HG02798 (cell line): ENCODE data around the gene S1PR5.

Experiments
- ATAC-seq: cut with Tn5 transposase; IDR thresholded peaks from one replicate; pipeline ENCODE4 v1.9.1; 2021; ENCODE audit warnings: mild to moderate bottlenecking; ENCODE audit not compliant: unreplicated experiment, poor library complexity

S1PR5 gene

DNA sequence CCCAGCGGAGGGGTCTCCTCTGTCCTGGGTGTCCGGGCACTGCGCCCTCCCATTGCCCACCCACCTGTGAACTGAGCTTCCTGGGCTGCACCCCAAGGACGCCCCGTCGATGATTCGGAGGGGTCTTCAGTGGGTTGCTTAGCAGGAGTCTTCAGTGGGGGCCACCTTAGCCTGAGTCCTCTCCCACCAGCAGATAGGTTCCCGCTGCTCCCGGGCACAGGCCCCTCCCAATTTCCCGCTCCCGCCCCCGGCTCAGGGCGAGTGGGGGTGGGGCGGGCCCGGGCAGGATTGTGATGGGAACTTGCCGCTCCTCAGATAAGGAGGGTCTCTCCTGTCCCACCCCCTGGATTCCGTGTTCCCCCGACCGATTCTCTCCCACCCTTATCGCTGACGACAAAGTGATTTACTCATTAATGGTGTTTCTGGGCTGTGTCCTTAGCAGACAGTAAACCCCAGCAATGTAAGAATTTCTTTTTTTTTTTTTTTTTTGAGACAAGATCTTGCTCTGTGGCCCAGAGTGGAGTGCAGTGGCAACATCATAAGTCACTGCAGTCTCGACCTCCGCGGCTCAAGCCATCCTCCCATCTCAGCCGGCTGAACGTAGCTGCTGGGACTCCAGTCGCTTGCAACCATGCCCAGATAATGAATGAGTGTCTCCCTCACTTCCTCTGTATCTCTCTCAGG, 655 bp upstream of the S1PR5 start:
- ATAC-seq = no peak

DNA sequence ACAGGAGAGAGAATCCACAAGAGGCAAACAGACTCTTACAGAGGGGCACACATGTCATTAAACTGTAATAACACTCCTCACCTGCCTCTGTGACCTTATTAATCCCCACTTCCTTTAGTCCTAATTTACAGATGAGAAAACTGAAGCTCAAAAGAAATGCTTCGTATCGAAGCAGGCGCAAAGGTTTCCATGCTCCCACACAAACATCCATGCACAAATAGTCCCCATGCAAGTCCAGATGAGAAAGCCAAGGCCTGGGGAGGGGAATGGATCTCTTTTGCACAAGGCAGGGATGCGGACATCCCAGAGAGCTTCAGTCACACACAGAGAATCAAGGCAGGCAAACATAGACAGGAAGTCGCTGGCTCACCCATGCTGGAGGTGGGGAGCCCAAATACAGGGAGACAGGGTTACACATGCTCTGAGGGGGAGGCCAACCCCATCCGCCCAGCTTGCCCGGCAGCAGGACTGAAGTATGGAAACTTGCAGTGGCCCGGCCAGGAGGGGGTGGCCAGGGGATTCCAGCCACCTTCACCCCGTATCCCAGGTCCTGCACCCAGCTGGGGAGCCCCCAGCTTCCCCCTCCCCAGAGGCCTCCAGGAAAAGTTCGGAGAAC, 468 bp downstream of the S1PR5 start:
- ATAC-seq = no peak

GRCh38 chr19:10516064-10516385, 1.2 kb downstream of the S1PR5 start:
- no peak for ATAC-seq

GRCh38 chr19:10514211-10515145, 2.8 kb downstream of the S1PR5 start:
- ATAC-seq = no peak

DNA sequence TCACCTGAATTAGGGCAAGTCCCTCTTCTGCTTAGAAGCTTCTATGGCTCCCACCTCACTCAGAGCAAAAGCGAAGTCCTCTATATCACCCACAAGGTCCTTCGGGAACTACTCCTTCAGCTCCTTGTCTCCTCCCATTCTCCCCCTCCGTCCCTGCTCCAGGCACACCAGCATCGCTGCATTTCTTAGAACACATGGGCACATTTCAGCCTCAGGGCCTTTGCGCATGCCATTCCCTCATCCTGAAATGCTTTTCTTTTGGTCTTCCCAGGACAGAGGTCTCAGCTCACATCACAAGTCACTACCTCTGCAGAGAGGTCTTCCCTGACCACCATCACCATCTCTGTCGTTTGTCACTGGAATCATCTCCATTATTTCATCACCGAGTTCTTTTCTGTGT, 4.0 kb downstream of the S1PR5 start:
- ATAC-seq = no peak

GRCh38 chr19:10510301-10510802, 6.9 kb downstream of the S1PR5 start:
- no peak for ATAC-seq

- ATAC-seq = no peak
Measured at GRCh38 chr19:10508707-10509106, 8.5 kb downstream of the S1PR5 start.

DNA sequence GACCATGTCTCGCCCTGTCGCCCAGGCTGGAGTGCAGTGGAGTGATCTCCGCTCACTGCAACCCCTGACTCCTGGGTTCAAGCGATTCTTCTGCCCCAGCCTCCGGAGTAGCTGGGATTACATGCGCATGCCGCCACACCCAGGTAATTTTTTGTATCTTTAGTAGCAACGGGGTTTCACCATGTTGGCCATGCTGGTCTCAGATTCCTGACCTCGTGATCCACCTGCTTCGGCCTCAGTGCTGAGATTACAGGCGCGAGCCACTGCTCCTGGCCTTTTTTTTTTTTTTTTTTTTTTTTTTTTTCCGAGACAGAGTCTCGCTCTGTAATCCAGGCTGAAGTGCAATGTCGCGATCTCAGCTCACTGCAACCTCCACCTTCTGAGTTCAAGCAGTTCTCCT, 9.2 kb downstream of the S1PR5 start:
- ATAC-seq = no peak

- no peak for ATAC-seq
Measured at GRCh38 chr19:10505583-10506229, 11.5 kb downstream of the S1PR5 start.

DNA sequence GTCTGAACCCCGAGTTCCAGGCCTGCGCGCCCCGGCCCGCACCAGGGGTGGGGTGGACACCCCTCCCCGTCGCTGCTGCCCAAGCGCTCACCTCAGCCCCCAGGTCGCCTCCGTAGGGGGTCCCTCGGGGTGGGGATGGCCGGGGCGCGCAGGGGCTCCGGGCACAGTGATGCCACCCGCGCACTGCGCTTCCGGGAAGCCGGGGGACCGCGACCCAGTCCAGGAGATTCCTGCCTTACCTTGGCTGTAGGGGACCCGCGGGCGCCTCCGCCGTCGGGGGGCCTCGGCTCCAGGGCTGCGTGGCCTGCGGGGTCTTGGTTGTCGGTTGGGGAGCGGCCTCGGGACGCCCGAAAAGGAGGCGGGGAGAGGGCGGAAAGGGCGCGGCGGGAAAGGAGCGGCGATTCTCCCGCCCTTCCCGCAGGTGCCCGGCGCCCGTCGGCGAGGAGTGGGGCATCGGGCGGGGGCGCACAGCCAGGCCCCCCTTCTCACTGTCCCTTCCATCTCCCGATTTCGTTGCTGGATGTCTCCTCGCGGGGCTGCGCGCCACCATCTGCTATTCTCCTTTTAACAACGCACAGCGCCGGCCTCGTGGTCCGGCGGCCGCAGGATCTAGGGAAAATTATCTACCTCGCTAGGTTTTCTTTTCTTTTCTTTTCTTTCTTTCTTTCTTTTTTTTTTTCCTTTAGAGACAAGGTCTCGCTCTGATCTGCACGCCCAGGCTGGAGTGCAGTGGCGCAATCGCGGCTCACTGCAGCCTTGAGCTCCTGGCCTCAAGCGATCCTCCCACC, 14.1 kb downstream of the S1PR5 start, which contains the start of gene KEAP1:
KEAP1 (minus strand) TSS at position 355 of the 788 bp plus-strand sequence. CDS start 3,323 bp downstream, outside the sequence.
- peak; percentile 36 for ATAC-seq

DNA sequence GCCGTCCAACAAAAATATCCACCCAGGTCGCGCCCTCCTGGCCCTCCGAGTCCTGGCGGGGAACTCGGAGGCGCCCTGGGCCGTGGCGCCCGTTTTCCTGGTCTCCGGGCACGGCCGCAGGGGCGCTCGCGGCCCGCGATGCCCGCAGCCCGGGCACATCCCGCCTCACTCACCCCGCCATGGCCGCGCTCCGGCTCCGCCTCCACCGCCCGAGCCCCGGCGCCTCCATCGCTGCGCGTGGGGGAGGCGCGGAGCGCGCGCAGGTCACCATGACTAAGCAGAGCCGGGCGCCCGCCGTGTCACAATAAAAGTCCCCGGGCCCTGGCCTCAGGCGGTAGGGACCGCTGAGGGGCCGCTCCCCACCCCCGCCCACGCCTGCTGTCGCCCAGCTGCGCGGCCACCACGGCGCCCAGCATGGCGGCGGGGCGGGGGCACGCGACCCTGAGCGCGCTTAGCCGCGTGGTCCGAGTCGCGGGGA, 14.7 kb downstream of the S1PR5 start:
- ATAC-seq = peak; percentile 90

- ATAC-seq = peak; percentile 44
Measured at GRCh38 chr19:10501971-10502523, 15.2 kb downstream of the S1PR5 start.

- ATAC-seq = no peak
Measured at GRCh38 chr19:10500247-10500592, 17.0 kb downstream of the S1PR5 start.

DNA sequence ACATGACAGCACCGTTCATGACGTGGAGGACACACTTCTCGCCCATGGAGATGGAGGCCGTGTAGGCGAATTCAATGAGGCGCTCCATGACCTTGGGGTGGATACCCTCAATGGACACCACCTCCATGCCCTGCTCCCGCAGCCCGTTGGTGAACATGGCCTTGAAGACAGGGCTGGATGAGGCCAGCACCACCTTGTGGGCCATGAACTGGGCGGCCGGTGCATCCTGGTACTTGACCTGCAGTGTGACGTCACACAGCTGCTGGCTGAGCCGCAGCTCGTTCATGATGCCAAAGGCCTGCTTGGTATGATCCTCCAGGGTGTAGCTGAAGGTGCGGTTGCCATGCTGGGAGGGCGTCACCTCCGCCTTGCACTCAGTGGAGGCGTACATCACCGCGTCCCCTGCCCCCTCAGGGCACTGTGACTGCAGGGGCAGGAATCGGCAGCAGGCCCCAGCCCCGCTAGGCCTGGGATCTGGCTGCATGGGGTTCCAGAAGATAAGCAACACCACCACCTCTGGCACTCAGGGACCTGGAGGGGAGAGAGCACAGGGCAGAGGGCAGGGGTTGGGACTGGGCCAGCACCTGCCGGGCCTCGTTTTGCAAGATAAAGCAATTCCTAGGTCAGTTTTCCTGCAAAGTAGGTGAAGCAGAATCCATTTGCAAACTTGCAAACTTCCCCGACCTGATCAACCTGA, 17.5 kb downstream of the S1PR5 start:
- no peak for ATAC-seq

GRCh38 chr19:10497371-10497770, 19.9 kb downstream of the S1PR5 start:
- no peak for ATAC-seq

- ATAC-seq = no peak
Measured at GRCh38 chr19:10491472-10492047, 25.7 kb downstream of the S1PR5 start.

DNA sequence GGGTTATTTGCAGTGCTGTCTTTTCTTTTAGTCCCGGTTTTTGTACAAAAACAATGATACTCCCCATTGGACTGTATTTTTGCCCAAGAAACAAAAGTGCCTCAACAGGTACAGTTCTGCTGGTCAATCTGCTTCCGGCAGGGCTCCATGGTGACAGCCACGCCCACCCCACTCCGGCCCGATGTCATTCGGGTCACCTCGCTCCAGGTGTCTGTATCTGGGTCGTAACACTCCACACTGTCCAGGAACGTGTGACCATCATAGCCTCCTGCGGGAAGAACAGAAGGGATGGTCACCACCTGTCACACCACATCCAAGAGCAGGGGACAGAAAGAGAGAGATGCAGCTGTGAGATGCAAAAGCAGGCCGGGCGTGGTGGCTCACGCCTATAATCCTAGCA, 30.7 kb downstream of the S1PR5 start:
- no peak for ATAC-seq

DNA sequence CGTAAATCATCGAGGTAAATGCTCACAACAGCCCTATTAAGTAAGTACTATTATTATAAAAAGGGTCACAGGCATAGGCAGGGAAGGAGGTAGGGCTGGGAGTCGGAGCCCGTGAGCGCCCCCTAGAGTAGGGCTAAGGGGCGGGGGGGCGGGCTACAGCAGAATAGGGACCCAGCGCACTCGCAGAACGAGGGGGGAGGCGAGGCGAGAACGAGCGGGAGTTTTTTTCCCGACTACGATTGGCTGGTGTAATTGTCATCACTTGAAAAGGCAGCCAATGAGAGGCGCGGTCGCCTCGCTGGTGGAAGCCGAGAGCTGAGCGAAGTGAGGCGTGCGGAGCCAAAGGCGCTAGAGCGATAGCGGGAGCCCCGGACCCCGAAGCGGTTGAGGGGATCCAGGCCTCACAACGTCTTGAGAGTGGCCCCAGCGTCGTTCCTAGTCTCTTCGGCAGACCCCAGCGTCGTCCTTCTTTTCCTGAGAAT, 38.3 kb downstream of the S1PR5 start:
- peak; percentile 48 for ATAC-seq
